SH-SY5Y (cell line): ENCODE data around the gene HMX2.

Experiments
- GATA2 ChIP-seq: IDR thresholded peaks from 2 replicates; pipeline ENCODE4 v1.6.1; 2011; ENCODE audit warnings: mild to moderate bottlenecking, low read depth, low read length
- GATA3 ChIP-seq: IDR thresholded peaks from 2 replicates; pipeline ENCODE4 v1.6.1; 2011; ENCODE audit warnings: low read depth, mild to moderate bottlenecking, low read length, moderate library complexity

- no peak for TF ChIP-seq GATA3
- TF ChIP-seq GATA2, result peak; percentile 61
Measured at GRCh38 chr10:123153486-123154091, 5.7 kb downstream of the HMX2 start.
